Measurements from ENCODE around the gene HDAC6. TPM values are rescaled to one million over a fixed set of nuclear protein-coding genes. Genes with fewer than 3 reads are reported as not detected.

HDAC6 gene
- total RNA-seq, result 32.1 and 37.5 TPM in 2 replicates

DNA sequence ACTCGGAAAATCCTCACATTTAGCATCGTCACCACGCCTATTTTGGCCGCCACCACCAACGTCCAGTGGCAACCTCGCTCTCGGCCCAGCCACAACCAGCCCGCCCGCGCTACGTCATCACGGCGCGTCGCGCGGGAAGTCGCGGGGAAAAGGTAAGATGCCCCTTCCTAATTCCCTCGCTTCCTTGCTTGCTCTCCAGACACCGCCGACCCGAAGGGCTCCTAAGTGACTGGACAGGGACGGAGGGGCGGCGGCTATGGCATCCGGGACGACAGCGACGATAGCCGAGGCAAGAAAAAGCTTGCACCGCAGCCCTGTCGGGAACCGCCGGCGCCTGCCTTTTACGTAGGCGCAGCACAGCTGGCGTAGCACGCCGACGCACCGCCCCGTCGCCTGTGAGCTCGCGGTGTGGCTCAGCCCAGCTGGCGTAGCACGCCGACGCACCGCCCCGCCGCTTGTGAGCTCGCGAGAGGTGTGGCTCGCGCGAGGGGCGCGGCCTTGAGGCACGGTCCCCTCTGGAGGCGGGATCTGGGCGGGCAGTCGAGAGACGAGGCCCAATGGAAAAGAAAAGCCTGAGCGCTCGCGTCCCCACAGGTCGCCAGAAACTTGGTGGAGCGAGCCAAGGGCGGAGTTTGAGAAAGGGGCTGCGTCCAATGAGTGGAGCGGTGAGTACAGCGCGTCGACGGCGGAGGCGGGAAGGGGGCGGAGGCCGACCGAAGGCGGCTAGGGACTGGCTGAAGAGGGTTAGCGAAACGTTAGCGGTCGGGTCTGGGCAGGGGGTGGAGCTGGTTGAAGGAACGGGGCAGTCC lies at the start of gene HDAC6:
HDAC6 (plus strand) TSS at position 788 of the 809 bp plus-strand sequence. CDS start 626 bp downstream, outside the sequence.

DNA sequence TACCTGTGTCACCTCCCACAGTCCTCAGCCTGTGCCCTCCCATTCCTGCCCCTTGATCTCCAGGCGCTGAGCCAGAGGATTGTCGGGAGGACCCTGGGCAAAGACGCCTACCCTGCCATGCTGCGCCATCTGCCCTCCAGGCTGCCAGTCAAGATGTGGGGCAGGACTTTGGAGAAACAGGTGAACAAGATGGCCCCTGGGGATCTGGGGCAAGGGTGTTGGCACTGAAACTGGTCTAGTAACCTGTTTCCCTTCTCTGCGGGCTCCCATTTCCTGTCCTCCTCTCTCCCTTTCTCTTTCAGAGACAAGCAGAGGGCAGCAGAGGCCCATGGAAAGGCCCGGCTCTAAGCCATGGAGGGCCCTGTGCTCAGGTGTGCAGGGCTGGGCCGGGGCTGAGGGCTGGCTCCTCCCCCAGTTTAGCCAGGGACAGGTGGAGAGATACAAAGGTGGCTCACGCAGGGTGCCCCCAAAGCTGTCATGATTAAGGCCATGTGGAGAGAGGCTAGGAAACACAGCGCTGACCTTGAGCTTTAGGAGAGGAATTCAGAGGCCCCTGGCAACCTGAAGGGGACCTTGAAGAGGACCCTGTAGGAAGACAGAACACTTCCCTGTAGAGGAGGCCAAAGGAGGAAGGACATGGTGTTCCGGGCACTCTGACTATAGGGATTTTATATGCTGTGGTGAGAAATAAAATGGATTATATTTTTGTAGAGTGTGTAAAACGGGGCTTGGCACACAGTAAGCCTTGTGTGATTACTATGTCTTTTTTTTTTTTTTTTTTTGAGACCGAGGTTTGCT lies 40.0 kb upstream of the HDAC6 start, which contains the start of gene GLOD5:
GLOD5 (plus strand) TSS at position 74 of the 798 bp plus-strand sequence; CDS start at position 118, 44 bp downstream.

DNA sequence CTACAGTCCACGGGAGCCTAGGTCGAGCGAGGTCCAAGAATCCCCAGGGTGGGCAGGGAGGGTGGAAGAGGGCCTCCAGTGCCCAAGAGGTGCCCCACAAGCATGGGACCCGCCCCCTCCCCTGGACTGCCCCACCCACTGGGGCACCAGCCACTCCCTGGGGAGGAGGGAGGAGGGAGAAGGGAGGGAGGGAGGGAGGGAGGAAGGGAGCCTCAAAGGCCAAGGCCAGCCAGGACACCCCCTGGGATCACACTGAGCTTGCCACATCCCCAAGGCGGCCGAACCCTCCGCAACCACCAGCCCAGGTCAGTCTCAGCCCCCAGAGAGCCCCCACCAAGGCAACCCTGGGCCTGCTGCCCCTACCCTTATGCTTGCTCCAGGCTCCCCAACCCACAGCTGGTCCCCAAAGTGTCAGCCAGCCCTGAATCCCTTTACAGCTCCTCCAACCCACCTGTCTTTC lies 15.5 kb upstream of the HDAC6 start, which contains the start of gene GATA1:
GATA1 (plus strand) TSS at position 250 of the 460 bp plus-strand sequence. CDS start 4,520 bp downstream, outside the sequence.

DNA sequence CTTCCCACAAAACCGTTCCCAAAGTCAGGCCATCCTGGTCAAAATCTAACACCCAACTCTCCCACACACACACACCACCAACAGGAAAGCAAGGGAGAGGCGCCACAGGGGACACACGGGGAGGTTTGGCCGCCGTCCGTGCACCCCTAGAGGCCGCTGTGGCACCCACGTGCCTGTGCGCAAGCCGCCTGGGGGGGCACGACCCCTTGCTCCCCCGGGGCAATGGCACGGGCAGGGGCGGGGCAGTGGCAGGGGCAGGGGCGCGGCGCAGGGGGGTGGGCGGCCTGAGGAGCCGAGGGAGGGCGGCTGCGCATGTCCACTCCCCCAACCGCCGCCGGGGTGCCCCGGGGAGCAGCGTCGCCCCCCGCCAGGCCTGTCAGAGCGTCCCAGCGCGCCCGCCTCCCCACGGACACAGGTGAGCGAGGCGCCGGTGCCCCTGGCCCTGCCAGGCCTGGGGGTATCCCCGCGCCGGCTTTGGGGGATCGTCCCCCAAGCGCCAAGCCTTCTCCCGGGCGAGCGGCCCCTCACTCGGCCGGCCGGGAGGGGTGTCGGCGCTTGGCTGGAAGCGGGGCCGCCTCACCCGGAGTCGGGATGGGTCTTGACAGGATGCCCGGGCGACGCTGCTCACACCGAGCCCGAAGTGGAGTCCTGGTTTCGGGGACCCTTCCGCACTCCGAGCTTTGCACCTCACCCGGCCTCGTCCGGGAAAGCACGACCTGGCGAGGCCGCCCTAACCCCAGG lies 24.4 kb downstream of the HDAC6 start, which contains the start of gene ERAS:
ERAS (plus strand) TSS at position 379 of the 741 bp plus-strand sequence. CDS start 2,611 bp downstream, outside the sequence.

DNA sequence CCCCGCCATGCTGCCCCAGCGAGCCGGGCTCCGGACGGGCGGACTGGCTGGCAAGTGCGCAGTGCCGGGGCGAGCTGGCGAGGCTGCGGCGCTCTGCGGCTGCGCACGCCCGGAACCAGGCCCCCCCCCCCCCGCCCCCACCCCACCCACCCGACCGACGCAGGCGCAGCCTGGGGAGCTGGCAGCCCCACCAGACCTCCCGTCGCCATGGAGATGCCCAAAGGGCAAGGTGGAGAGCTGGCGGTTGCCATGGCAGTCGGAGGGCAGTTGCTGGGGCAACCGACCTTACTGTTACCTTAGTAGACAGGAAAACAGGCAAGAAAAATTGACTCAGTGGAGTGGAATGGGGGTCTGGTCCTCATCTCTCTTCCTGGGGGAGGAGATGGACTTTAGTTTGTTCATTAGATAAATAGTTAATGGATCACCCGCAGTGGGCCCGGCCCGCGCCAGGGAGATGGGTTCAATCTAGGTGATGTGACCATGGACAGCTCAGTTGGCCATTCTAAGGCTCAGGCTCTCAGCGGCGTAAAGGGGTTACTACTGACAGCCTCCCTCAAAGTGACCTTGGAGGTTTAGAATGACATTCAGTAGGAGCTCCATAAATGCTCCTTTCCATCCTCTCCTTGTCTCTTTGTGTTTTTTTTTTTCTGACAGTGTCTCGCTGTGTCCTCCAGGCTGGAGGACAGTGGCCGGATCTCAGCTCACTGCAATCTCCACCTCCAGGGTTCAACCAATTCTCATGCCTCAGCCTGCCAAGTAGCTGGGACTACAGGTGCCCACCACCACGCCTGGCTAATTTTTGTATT lies 33.9 kb downstream of the HDAC6 start, which contains the start of gene PCSK1N:
PCSK1N (minus strand) TSS at position 87 of the 806 bp plus-strand sequence; CDS start at position 9, 78 bp downstream.

Other genes with a start within 250 kb of the HDAC6 start
- gene RBM3, start 227.6 kb upstream of the HDAC6 start, total RNA-seq, result 53.3 and 64.1 TPM in 2 replicates
- gene WDR13, start 204.6 kb upstream of the HDAC6 start, total RNA-seq, result 75.9 and 76.6 TPM in 2 replicates
- 0.30 and 0.51 TPM in 2 replicates for gene WAS, start 118.3 kb upstream of the HDAC6 start, total RNA-seq
- 1.2 and 3.8 TPM in 2 replicates for gene SUV39H1, start 105.3 kb upstream of the HDAC6 start, total RNA-seq
- not detected in 2 replicates for gene GLOD5, start 40.3 kb upstream of the HDAC6 start, total RNA-seq
- not detected in 2 replicates for gene GATA1, start 15.5 kb upstream of the HDAC6 start, total RNA-seq
- not detected in 2 replicates for gene ERAS, start 24.4 kb downstream of the HDAC6 start, total RNA-seq
- 1.1 and 1.2 TPM in 2 replicates for gene PCSK1N, start 33.5 kb downstream of the HDAC6 start, total RNA-seq
- 27.3 and 34.1 TPM in 2 replicates for gene TIMM17B, start 95.7 kb downstream of the HDAC6 start, total RNA-seq
- gene PQBP1, start 95.9 kb downstream of the HDAC6 start, total RNA-seq, result 25.8 and 29.2 TPM in 2 replicates
- gene SLC35A2, start 109.6 kb downstream of the HDAC6 start, total RNA-seq, result 14.3 and 25.7 TPM in 2 replicates
- gene PIM2, start 117.0 kb downstream of the HDAC6 start, total RNA-seq, result 6.8 and 9.5 TPM in 2 replicates
- gene OTUD5, start 155.5 kb downstream of the HDAC6 start, total RNA-seq, result 38.0 and 50.4 TPM in 2 replicates
- 0.89 and 2.6 TPM in 2 replicates for gene KCND1, start 169.8 kb downstream of the HDAC6 start, total RNA-seq
- gene GRIPAP1, start 200.2 kb downstream of the HDAC6 start, total RNA-seq, result 21.1 and 28.7 TPM in 2 replicates
- 25.8 and 55.0 TPM in 2 replicates for gene TFE3, start 241.3 kb downstream of the HDAC6 start, total RNA-seq